Epithelial cell of esophagus (primary cell): Measurements from ENCODE around the gene PTGDR.

Experiments used
- DNase-seq: peaks from one replicate; pipeline ENCODE4 v3.0.0; 2010; ENCODE audit warnings: low read depth
- H3K4me3 ChIP-seq: 2 replicates; pipeline ENCODE4 v1.5.1; 2011; ENCODE audit warnings: mild to moderate bottlenecking, low read length, control low read depth
- CTCF ChIP-seq: IDR thresholded peaks from 2 replicates; pipeline ENCODE4 v1.5.1; 2011; ENCODE audit warnings: low read depth, mild to moderate bottlenecking, low read length, control low read depth, inconsistent platforms; ENCODE audit not compliant: insufficient read depth; ENCODE audit errors: missing control alignments

Gene PTGDR

GRCh38 chr14:52325630-52326029 is 58.1 kb downstream of the PTGDR start:
- no peak for TF ChIP-seq CTCF
- no peak overlapping the region for H3K4me3 ChIP-seq

More at GRCh38 chr14:52325630-52326029, 58.1 kb downstream of the PTGDR start:
- DNase-seq = no peak
